ENCODE data around the gene MMEL1.
"Not testable (repeated sequence)": the region's sequence is repeated elsewhere in the genome, so short reads cannot be mapped to it uniquely, and the experiment has no call there.

The MMEL1 gene

DNA sequence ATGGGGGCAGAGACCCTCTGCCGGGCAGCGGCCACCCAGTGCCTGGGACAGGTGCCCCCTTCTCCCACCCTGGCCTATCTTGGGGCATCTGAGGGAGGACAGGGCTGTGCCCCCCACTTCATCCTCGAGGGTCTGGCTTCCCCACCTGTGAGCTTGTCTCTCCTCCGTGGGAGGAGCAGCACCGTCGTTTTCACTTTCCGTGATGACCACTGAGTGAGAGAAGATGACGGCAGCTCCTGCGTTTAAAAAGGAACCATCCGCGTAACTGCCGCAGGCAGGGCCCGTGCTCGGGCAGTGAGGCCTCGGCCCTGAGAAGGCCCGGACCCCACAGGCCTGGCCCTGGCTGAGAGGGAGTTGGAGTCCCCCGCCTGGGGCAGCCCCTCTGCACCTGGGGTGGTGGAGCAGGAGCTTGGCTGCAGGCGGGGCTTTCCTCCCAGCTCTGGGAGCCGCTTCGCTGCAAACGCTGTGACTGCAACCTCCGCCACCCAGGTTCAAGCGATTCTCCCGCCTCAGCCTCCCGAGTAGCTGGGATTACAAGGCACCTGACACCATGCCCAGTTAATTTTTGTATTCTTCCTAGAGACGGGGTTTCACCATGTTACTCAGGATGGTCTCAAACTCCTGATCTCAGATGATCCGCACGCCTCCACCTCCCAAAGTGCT lies 83.3 kb downstream of the MMEL1 start:
- Histone ChIP-seq H3K9ac (ENCODE audit: low read depth, low read length, poor library complexity) (peak overlapping the region; percentile 44), H2AFZ (ENCODE audit: low read length) (peak overlapping the region; percentile 86), H2BK120ac (ENCODE audit: low read depth, low read length) (peak overlapping the region; percentile 72), H3K18ac (ENCODE audit: low read length) (peak overlapping the region; percentile 84), H3K4ac (ENCODE audit: low read length) (peak overlapping the region; percentile 84), H2AK5ac (ENCODE audit: low read depth, low read length) (peak overlapping the region; percentile 96), H2BK12ac (ENCODE audit: low read length) (peak overlapping the region; percentile 93), H3K4me1 (ENCODE audit: control insufficient read depth in 2 of 2, insufficient read depth in 1 of 2, low read depth in 1 of 2, low read length in 2 of 2) (peaks cover 25 to 43% of the 10 kb centered on the region in 2 donors), H3K79me1 (ENCODE audit: low read depth, low read length) (peaks cover 13% of the 10 kb centered on the region), H3K27ac (replicated peaks; ENCODE audit: low read length) (peak overlapping the region; percentile 90)
- not testable (repeated sequence) for H4K91ac ChIP-seq (ENCODE audit: low read depth, low read length, poor library complexity); H2BK15ac ChIP-seq (ENCODE audit: low read length); H3K9me3 ChIP-seq (replicated peaks in 1 of 2; ENCODE audit: control insufficient read depth in 2 of 2, insufficient read depth in 1 of 2, low read depth in 1 of 2, low read length in 2 of 2); H4K8ac ChIP-seq (ENCODE audit: low read depth, low read length); H3K4me2 ChIP-seq (ENCODE audit: insufficient read depth, low read length, poor library complexity, severe bottlenecking); H3K4me3 ChIP-seq (ENCODE audit: low read length in 2 of 2); H3K14ac ChIP-seq (ENCODE audit: low read length); H2BK5ac ChIP-seq (ENCODE audit: low read length); DNase-seq (ENCODE audit: low spot score); H3K27me3 ChIP-seq (ENCODE audit: control insufficient read depth in 3 of 3, insufficient read depth in 3 of 3, low read depth in 1 of 3, low read length in 3 of 3); H3K36me3 ChIP-seq (replicated peaks in 1 of 2; ENCODE audit: control insufficient read depth in 2 of 2, insufficient read depth in 2 of 2, low read length in 2 of 2); H3K23ac ChIP-seq (ENCODE audit: low read depth, low read length, poor library complexity)
- WGBS, 2 donors (ENCODE audit: extremely low coverage in 2 of 2, insufficient read length in 2 of 2, insufficient replicate concordance in 1 of 2) = no CpG with 5 or more reads among the region's 28 CpGs

- Histone ChIP-seq H2AK5ac (ENCODE audit: low read depth, low read length) (peak overlapping the region; percentile 100), H2AFZ (ENCODE audit: low read length) (peak overlapping the region; percentile 86), H2BK5ac (ENCODE audit: low read length) (peak overlapping the region; percentile 100), H3K18ac (ENCODE audit: low read length) (peak overlapping the region; percentile 99), H3K4ac (ENCODE audit: low read length) (peak overlapping the region; percentile 97), H4K91ac (ENCODE audit: low read depth, low read length, poor library complexity) (no peak overlapping the region), H2BK15ac (ENCODE audit: low read length) (no peak overlapping the region), H3K23ac (ENCODE audit: low read depth, low read length, poor library complexity) (peak overlapping the region; percentile 92), H2BK120ac (ENCODE audit: low read depth, low read length) (no peak overlapping the region), H3K36me3 (replicated peaks in 1 of 2; ENCODE audit: control insufficient read depth in 2 of 2, insufficient read depth in 2 of 2, low read length in 2 of 2) (no peaks in the 10 kb centered on the region), H3K4me2 (ENCODE audit: insufficient read depth, low read length, poor library complexity, severe bottlenecking) (peak overlapping the region; percentile 94), H3K4me1 (ENCODE audit: control insufficient read depth in 2 of 2, insufficient read depth in 1 of 2, low read depth in 1 of 2, low read length in 2 of 2) (peaks cover 39 to 57% of the 10 kb centered on the region in 2 donors), H3K9me3 (replicated peaks in 1 of 2; ENCODE audit: control insufficient read depth in 2 of 2, insufficient read depth in 1 of 2, low read depth in 1 of 2, low read length in 2 of 2) (no peaks in the 10 kb centered on the region), H3K27me3 (ENCODE audit: control insufficient read depth in 3 of 3, insufficient read depth in 3 of 3, low read depth in 1 of 3, low read length in 3 of 3) (no peaks in the 10 kb centered on the region), H3K14ac (ENCODE audit: low read length) (peak overlapping the region; percentile 89), H3K27ac (replicated peaks; ENCODE audit: low read length) (peak overlapping the region; percentile 90), H3K4me3 (ENCODE audit: low read length in 2 of 2) (peak overlapping the region in 1 of 2 donors; percentile 91), H3K9ac (ENCODE audit: low read depth, low read length, poor library complexity) (peak overlapping the region; percentile 98), H2BK12ac (ENCODE audit: low read length) (peak overlapping the region; percentile 24), H3K79me1 (ENCODE audit: low read depth, low read length) (peaks cover 13% of the 10 kb centered on the region), H4K8ac (ENCODE audit: low read depth, low read length) (no peak overlapping the region)
- peak; percentile 76 for DNase-seq (ENCODE audit: low spot score)
- no CpG with 5 or more reads among the region's 17 CpGs for WGBS, 2 donors (ENCODE audit: extremely low coverage in 2 of 2, insufficient read length in 2 of 2, insufficient replicate concordance in 1 of 2)
Measured at GRCh38 chr1:2548068-2548589, 84.7 kb downstream of the MMEL1 start.

- peak overlapping the region; percentile 77 for H2AFZ ChIP-seq (ENCODE audit: low read length)
- peak overlapping the region; percentile 94 for H3K4me2 ChIP-seq (ENCODE audit: insufficient read depth, low read length, poor library complexity, severe bottlenecking)
- H2BK12ac ChIP-seq (ENCODE audit: low read length) = peak overlapping the region; percentile 58
- peaks cover 0 to 4% (median 0%) of the 10 kb centered on the region in 3 experiments for H3K27me3 ChIP-seq (ENCODE audit: control insufficient read depth in 3 of 3, insufficient read depth in 3 of 3, low read depth in 1 of 3, low read length in 3 of 3)
- peak overlapping the region; percentile 85 for H3K14ac ChIP-seq (ENCODE audit: low read length)
- H2AK5ac ChIP-seq (ENCODE audit: low read depth, low read length) = peak overlapping the region; percentile 100
- H4K91ac ChIP-seq (ENCODE audit: low read depth, low read length, poor library complexity) = no peak overlapping the region
- peak overlapping the region; percentile 99 for H3K18ac ChIP-seq (ENCODE audit: low read length)
- no peaks in the 10 kb centered on the region for H3K36me3 ChIP-seq (replicated peaks in 1 of 2; ENCODE audit: control insufficient read depth in 2 of 2, insufficient read depth in 2 of 2, low read length in 2 of 2)
- no peak overlapping the region for H4K8ac ChIP-seq (ENCODE audit: low read depth, low read length)
- peak overlapping the region; percentile 98 for H3K9ac ChIP-seq (ENCODE audit: low read depth, low read length, poor library complexity)
- no peak overlapping the region for H2BK15ac ChIP-seq (ENCODE audit: low read length)
- peak overlapping the region; percentile 39 to 91 for H3K4me3 ChIP-seq (ENCODE audit: low read length in 2 of 2)
- no peak for DNase-seq (ENCODE audit: low spot score)
- H3K27ac ChIP-seq (replicated peaks; ENCODE audit: low read length) = peak overlapping the region; percentile 90
- H3K4ac ChIP-seq (ENCODE audit: low read length) = peak overlapping the region; percentile 76
- H3K79me1 ChIP-seq (ENCODE audit: low read depth, low read length) = peaks cover 13% of the 10 kb centered on the region
- no CpG with 5 or more reads among the region's 27 CpGs for WGBS, 2 donors (ENCODE audit: extremely low coverage in 2 of 2, insufficient read length in 2 of 2, insufficient replicate concordance in 1 of 2)
- peak overlapping the region; percentile 100 for H2BK5ac ChIP-seq (ENCODE audit: low read length)
- peak overlapping the region; percentile 97 for H3K23ac ChIP-seq (ENCODE audit: low read depth, low read length, poor library complexity)
- H3K4me1 ChIP-seq (ENCODE audit: control insufficient read depth in 2 of 2, insufficient read depth in 1 of 2, low read depth in 1 of 2, low read length in 2 of 2) = peaks cover 46 to 64% of the 10 kb centered on the region in 2 donors
- H2BK120ac ChIP-seq (ENCODE audit: low read depth, low read length) = peak overlapping the region; percentile 94
- no peaks in the 10 kb centered on the region for H3K9me3 ChIP-seq (replicated peaks in 1 of 2; ENCODE audit: control insufficient read depth in 2 of 2, insufficient read depth in 1 of 2, low read depth in 1 of 2, low read length in 2 of 2)
Measured at GRCh38 chr1:2547210-2548067, 85.4 kb downstream of the MMEL1 start.

All from neuronal stem cell (in vitro differentiated cells).